ENCODE data around the gene PCOLCE2.
"Not testable (repeated sequence)": the region's sequence is repeated elsewhere in the genome, so short reads cannot be mapped to it uniquely, and the experiment has no call there.

PCOLCE2 gene

GRCh38 chr3:142904639-142905436 is 16.0 kb upstream of the PCOLCE2 start:
- DNase-seq (ENCODE audit: low read depth) = no peak
- H3K4me3 ChIP-seq (ENCODE audit: low read depth, low read length) = no peak overlapping the region

DNA sequence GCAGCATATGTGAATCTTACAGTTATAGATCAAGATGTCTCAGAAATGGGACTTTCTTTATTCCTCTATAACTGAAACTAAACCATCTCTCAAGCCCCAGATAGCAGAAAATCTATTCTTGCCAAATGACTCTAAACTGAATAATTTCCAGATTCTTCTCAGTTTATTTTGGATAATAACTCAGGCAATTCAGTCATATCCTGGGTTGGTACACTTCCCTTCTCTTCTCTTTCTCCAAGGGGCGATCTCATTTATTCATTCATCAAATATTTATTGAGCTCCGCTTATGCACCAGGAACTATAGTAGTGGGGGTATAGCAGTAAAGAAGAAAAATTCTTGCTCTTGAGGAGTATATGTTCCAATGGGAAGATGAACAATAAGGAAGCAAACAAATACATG is 13.5 kb upstream of the PCOLCE2 start:
- H3K4me3 ChIP-seq (ENCODE audit: low read depth, low read length) = no peak overlapping the region
- DNase-seq (ENCODE audit: low read depth) = no peak

GRCh38 chr3:142898346-142899213 is 9.7 kb upstream of the PCOLCE2 start:
- no peak for DNase-seq (ENCODE audit: low read depth)
- no peak overlapping the region for H3K4me3 ChIP-seq (ENCODE audit: low read depth, low read length)

DNA sequence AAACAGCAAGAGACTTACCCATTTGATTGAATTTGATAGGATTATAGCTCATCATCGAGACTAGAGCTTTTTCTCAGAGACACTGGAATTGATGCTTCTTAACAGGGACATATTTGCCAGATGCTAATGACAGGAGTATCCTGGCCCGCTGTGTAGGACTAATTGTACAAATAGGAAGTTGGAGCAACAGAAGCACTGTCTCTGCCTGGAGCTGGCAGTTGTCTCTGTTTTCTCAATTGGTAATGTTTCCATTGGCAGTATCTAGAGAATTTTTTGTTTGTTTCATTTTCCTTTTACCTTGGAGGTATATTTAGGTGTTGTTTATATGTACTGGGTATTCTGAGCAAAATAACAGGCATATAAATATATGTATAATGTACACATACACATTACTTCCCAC is 8.9 kb upstream of the PCOLCE2 start:
- DNase-seq (ENCODE audit: low read depth) = no peak
- H3K4me3 ChIP-seq (ENCODE audit: low read depth, low read length) = no peak overlapping the region

DNA sequence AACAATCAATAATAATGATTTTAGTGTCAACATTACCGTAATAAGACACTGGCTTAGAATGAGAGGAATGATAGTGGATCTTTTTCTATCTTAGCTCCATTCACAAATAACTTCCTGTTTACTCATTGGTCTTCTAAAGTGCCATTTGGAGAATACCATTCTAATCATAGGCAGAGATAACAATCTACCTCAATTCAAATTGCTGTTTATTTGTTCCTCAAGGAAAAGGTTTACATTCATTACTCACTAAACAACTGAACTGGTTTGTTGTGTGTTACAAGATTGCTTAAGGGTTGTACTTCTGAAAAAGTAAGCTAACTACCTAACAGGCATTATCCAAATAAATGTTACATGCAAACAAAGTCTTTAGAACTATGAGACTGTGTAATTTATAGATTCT is 8.1 kb upstream of the PCOLCE2 start:
- no peak overlapping the region for H3K4me3 ChIP-seq (ENCODE audit: low read depth, low read length)
- no peak for DNase-seq (ENCODE audit: low read depth)

GRCh38 chr3:142896201-142896755 is 7.4 kb upstream of the PCOLCE2 start:
- peak; percentile 39 for DNase-seq (ENCODE audit: low read depth)
- no peak overlapping the region for H3K4me3 ChIP-seq (ENCODE audit: low read depth, low read length)

GRCh38 chr3:142894493-142894892 is 5.6 kb upstream of the PCOLCE2 start:
- no peak overlapping the region for H3K4me3 ChIP-seq (ENCODE audit: low read depth, low read length)
- no peak for DNase-seq (ENCODE audit: low read depth)

- H3K4me3 ChIP-seq (ENCODE audit: low read depth, low read length) = no peak overlapping the region
- no peak for DNase-seq (ENCODE audit: low read depth)
These were observed 3.8 kb upstream of the PCOLCE2 start for GRCh38 chr3:142892714-142893113.

DNA sequence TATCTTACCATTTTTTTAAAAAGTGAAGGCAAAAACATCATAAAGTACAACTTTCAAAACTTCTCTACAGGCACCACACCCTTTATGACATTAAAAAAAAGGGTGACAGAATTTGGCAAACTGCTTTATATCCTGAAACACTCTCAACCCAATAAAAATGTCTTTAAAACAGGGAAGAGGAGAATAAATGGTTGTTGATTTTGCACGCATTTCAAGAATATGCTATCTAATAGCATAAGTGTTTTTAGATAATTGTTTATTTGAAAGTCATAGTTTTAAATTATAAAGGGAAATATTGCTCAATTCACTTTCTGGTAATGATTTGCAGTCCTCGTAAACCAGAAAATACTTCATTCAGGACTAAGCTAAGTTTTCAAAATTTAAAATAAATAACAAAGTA is 1.7 kb upstream of the PCOLCE2 start:
- no peak overlapping the region for H3K4me3 ChIP-seq (ENCODE audit: low read depth, low read length)
- no peak for DNase-seq (ENCODE audit: low read depth)

- peak overlapping the region; percentile 64 for H3K4me3 ChIP-seq (ENCODE audit: low read depth, low read length)
- no peak for DNase-seq (ENCODE audit: low read depth)
These were observed 530 bp upstream of the PCOLCE2 start for GRCh38 chr3:142889212-142890014.

- peak overlapping the region; percentile 64 for H3K4me3 ChIP-seq (ENCODE audit: low read depth, low read length)
- DNase-seq (ENCODE audit: low read depth) = no peak
These were observed 793 bp downstream of the PCOLCE2 start for GRCh38 chr3:142888099-142888480.

GRCh38 chr3:142886940-142887339 is 1.9 kb downstream of the PCOLCE2 start:
- peak; percentile 54 for DNase-seq (ENCODE audit: low read depth)

GRCh38 chr3:142886021-142886420 is 2.9 kb downstream of the PCOLCE2 start:
- no peak for DNase-seq (ENCODE audit: low read depth)
- H3K4me3 ChIP-seq (ENCODE audit: low read depth, low read length) = no peak overlapping the region

More at GRCh38 chr3:142886940-142887339, 1.9 kb downstream of the PCOLCE2 start:
- H3K4me3 ChIP-seq (ENCODE audit: low read depth, low read length) = no peak overlapping the region

- no peak for DNase-seq (ENCODE audit: low read depth)
- no peak overlapping the region for H3K4me3 ChIP-seq (ENCODE audit: low read depth, low read length)
These were observed 4.4 kb downstream of the PCOLCE2 start for GRCh38 chr3:142884531-142884930.

GRCh38 chr3:142883534-142883933 is 5.3 kb downstream of the PCOLCE2 start:
- H3K4me3 ChIP-seq (ENCODE audit: low read depth, low read length); DNase-seq (ENCODE audit: low read depth): not testable (repeated sequence)

- no peak for DNase-seq (ENCODE audit: low read depth)
- H3K4me3 ChIP-seq (ENCODE audit: low read depth, low read length) = no peak overlapping the region
These were observed 7.2 kb downstream of the PCOLCE2 start for GRCh38 chr3:142881445-142882224.

GRCh38 chr3:142878649-142879300 is 10.1 kb downstream of the PCOLCE2 start:
- H3K4me3 ChIP-seq (ENCODE audit: low read depth, low read length) = no peak overlapping the region
- no peak for DNase-seq (ENCODE audit: low read depth)

- H3K4me3 ChIP-seq (ENCODE audit: low read depth, low read length) = no peak overlapping the region
- DNase-seq (ENCODE audit: low read depth) = no peak
These were observed 12.5 kb downstream of the PCOLCE2 start for GRCh38 chr3:142876417-142876816.
